Iris pigment epithelial cell (primary cell): ENCODE measurements around the gene UACA.
"Not testable (repeated sequence)": the region's sequence is repeated elsewhere in the genome, so short reads cannot be mapped to it uniquely, and the experiment has no call there.

Experiments used
- DNase-seq: peaks from one replicate; pipeline ENCODE4 v3.0.0-alpha.2; 2011; ENCODE audit warnings: low read depth

Gene UACA

GRCh38 chr15:70627734-70628548, 135.4 kb downstream of the UACA start:
- no peak for DNase-seq

GRCh38 chr15:70627322-70627721, 136.0 kb downstream of the UACA start:
- no peak for DNase-seq

GRCh38 chr15:70625438-70625837, 137.9 kb downstream of the UACA start:
- no peak for DNase-seq

- DNase-seq = no peak
These were observed 138.3 kb downstream of the UACA start for GRCh38 chr15:70625011-70625410.

DNA sequence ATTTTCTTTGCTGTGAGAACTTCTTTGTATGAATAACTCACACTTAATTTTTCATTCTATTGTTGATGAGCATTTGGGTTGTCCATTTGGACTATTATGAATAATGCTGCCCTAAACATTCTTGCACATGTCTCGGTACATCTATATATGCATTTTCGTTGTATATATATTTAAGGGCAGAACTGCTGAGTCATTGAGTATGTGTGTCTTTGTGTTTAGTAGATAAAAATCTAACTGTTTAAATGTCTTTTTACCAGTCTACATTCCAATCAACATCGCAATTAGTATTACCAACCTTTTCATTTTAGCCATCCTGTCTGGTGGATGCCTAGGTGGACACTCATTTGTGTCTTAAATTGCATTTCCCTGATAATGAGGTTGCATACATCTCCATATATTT, 144.4 kb downstream of the UACA start:
- DNase-seq = no peak

DNA sequence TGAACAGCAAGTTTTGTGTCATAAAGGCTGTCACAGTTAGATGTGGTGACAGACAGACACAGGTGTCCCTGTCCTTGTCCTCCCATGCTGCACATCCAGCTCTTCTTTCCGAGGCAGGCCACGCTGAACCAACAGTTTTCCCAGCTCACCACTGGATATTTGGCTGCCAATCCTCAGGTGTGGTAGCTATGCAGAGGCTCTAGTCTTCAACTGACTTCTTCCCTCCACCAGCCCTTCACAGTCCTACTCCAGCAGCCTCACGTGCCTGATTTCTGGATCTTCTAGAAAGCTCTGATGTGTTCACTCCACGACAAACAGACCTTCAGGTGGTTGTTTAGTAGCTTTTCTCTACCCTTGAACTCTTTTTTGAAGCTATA, 145.5 kb downstream of the UACA start:
- DNase-seq = no peak

GRCh38 chr15:70617076-70617910, 146.1 kb downstream of the UACA start:
- DNase-seq = no peak

GRCh38 chr15:70616311-70616756, 147.0 kb downstream of the UACA start:
- not testable (repeated sequence) for DNase-seq

GRCh38 chr15:70615435-70616310, 147.7 kb downstream of the UACA start:
- no peak for DNase-seq

DNA sequence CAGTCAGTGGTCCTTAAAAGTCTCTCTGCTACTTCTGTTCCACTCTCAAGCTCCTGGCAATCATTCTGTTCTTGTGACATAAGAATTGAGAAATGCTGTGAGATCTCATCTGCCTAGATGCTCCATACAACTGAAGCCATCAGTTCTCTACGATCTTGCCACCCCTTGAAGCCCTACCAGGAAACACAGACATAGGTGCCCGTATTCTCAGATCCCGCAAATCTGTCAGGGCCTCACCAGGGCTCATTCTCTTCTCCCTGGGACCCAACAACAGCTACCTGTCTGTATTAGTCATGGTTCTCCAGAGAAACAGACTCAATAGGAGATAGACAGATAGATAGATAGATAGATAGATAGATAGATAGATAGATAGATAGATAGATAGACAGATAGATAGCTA, 149.1 kb downstream of the UACA start:
- DNase-seq = no peak

- no peak for DNase-seq
These were observed 150.1 kb downstream of the UACA start for GRCh38 chr15:70613271-70613670.

GRCh38 chr15:70611286-70611685, 152.1 kb downstream of the UACA start:
- DNase-seq = no peak

GRCh38 chr15:70610541-70610940, 152.8 kb downstream of the UACA start:
- no peak for DNase-seq

DNA sequence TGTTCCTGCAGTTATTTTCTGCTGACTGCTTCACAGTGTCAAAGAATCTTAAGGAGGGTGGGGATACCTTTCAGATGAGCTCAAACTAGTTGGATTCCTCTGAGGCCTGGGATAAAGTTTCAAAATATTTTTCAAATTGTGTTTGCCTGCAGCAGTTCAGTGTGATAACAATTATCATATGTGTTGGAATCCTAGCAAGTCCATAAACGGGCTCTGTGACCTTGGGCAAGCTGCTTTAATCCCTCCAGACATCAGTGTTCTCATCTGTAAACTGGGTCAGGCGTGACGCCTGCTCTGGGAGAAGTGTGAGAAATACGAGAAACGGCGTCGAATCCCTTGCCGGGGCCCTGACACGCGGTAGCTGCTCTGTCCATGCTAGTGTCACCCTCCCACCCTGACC, 153.5 kb downstream of the UACA start:
- no peak for DNase-seq

DNA sequence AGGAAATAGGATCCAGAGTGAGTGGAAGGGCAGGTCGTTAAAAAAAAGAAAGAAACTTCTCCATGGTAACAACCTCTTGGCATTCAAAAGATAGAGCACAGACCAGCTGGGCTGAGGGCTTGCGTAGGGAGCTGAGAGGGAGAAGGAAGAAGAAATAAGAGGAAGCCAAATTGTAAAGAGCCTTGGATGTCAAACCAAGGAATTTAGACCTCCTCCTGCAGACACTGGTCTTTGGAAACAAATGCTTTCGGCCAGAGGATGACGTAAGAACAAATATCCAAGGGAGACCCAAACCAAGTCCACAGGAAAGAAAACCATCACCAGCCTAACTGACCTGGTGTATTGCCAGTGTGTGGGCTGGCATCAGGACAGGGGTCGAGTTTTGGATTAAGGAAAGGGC, 155.2 kb downstream of the UACA start:
- DNase-seq = no peak

GRCh38 chr15:70605606-70606410, 157.6 kb downstream of the UACA start:
- DNase-seq = peak; percentile 73

DNA sequence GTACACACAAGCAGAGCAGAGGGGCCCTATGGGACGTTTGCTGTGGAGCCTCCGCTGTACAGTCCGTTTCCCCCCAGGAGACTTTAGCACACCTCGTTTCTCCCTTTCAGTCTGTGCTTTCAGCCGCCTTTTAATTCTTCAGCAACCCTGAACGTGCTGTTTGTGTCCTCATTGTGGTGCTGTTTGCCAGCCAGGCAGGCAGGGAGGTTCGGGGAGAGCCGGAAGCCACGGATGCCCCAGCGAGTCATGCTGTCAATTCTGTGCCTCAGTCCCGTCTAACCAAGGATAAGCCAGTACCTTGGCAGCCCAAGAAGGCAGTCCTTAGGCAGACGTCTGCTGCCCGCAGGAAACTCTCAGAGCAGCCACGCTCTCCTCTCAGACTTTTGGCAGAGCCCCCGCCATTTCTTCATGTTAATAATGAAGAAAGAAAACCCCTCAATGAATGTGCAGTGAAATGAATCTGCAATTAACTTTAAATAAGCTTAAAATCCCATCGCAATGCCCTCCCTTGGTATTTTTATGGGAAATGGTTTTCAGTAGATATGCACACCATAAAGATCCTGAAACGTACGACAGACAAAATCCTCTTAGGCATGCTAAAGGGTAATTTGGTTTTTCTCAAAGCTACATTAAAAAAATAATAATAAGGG, 158.6 kb downstream of the UACA start:
- DNase-seq = peak; percentile 45
